Amniotic epithelial cell (primary cell): ENCODE data around the gene IRF1.
"Not testable (repeated sequence)": the region's sequence is repeated elsewhere in the genome, so short reads cannot be mapped to it uniquely, and the experiment has no call there.

Experiments
- DNase-seq: peaks from one replicate; pipeline ENCODE4 v3.0.0-alpha.2; 2010; ENCODE audit warnings: low read depth

IRF1 gene

DNA sequence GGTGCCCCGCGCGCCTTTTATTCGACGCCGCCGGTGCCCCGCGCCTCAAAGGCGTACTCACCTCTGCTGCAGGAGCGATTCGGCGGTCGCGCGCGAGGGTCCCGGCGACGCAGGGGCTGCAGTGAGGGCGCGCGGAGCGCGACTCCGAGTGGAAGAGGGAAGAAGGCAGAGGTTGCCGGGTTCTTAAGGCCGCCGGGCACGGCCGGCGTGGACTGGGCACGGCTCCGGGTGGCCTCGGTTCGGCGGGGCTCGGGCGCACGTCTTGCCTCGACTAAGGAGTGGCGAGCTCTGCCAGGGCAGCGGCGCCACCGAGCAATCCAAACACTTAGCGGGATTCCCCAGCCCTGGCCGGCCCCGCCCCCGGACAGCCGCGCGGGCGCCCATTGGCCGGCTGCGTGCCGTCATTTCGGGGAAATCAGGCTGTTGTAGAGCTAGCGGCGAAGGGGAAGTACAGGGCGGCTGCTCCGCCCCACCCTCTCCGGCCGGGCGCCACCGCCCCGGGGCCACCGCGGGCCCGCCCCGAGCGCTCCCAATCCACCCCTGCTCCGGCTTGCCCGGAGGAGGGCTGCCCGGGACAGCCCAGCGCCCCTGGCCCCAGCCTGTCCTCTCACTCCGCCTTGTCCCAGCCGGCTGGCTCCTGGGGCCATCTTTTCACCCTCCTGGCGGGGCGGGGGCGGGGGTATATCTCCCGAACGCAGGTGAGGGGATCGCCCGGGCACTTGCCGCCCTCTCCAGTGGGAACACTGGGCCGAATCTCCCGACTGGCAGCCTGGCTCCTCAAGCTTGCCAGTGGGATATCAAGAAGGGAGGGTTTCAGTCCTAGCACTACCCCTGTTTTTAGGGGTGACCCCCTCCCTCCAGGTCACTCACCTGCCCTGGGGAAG, at the start of gene IRF1:
IRF1 (minus strand) TSS at position 290 of the 884 bp plus-strand sequence. CDS start 1,295 bp downstream, outside the sequence.
- peak; percentile 93 for DNase-seq

- DNase-seq = no peak
Observed at GRCh38 chr5:132540149-132540548, 49.6 kb upstream of the IRF1 start.

DNA sequence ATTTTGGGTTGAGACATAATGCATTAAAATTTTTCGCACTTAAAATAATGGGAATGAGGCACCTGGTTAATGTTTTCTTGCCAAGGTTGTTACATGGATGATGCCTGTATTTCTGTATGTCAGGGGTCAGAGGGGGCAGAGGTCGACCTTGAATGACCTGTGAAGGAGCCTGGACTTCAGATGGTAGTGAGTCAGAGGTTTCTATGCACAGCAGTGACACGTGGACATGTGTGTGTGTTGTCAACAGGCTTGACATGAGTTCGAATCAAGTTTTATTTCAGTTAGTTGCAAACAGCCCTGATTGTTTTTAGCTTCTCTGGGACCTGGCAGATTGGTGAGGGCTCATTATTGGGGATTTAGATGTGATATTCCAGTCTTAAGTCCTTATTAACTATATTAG, 49.1 kb upstream of the IRF1 start:
- no peak for DNase-seq

GRCh38 chr5:132530946-132531345, 40.4 kb upstream of the IRF1 start:
- DNase-seq = no peak

DNA sequence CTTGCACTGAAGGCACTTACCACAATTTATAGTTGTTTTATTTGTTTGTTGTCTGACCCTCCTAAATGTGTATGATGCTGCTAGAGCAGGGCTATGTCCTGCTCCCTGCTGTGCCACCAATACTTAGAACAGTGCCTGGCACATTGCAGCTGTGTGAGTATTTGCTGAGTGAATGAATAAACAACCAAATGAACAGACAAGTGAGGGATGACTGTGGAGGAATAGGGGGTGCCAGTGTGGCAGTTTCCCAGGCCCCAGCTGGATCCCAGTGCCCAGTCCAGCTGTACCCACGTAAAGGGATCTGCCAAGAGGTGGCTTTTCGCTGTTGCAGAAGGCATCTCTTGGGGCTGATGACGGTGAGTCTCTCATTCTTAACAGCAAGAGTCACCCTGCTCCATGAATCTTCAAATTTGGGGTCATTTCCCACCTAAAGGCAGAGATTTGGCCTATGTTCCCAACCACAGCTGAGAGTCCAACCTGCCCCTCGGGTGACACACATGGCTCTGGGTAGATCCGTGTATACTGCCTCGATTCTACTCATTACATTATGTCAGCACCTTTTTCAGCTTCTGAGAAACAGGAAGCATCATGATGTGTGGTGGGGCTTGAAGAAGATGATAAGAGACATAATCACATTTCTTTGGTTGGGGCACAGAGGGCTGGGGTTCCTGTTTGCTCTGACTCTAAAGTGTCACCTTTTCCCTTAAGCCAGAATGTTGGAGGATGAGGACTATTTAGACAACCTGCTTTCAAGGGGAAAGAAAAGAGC, 38.5 kb upstream of the IRF1 start:
- no peak for DNase-seq

- no peak for DNase-seq
Observed at GRCh38 chr5:132528021-132528420, 37.4 kb upstream of the IRF1 start.

DNA sequence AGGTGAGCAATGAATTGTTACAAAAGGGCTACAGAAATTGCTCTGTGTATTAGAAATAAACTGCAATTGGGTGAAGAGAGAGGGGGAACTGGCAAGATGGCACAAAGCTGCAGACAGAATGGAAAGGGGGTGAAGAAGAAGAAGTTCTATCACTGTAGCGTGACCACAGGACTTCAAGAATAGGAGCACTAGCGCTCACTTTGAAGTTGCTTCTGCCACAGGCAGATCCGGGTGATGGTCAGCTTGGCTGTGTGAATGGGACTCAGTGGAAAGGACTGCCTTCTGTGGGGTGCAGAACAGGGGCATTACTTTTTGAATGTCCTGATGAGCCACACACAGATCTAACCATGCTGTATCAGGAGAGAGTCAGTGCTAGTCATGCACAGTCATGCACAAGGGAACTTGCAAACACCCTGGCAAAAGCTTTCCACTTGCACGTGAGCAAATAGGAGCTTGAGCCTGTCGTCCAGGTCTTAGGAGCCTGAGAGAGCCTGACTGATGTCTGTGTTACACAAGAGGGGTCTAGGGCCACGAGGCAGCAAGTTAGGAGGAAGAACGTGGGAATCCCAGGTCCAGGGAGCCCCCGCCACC, 36.5 kb upstream of the IRF1 start:
- peak; percentile 4 for DNase-seq

- DNase-seq = peak; percentile 45
Observed at GRCh38 chr5:132526290-132526973, 35.9 kb upstream of the IRF1 start.

DNA sequence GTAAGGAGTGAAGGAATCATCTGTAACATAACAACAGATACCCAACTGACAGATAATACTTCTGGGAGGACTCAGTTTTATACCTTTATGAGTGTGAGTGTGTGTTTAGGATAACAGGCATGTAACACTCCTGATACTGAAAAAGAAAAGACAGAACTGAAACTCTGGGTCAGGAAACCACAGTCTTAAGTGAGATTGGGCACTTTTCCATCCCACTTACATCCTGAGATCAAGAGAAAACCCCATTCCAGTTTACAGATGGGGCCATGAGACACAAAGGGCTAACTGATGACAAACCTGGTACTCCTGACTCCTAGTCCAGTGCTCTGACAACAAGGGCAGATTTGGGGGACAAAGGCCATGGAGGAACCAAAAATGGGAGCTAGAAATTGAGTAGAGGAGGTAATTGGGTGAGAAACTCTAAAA, 34.7 kb upstream of the IRF1 start:
- no peak for DNase-seq

DNA sequence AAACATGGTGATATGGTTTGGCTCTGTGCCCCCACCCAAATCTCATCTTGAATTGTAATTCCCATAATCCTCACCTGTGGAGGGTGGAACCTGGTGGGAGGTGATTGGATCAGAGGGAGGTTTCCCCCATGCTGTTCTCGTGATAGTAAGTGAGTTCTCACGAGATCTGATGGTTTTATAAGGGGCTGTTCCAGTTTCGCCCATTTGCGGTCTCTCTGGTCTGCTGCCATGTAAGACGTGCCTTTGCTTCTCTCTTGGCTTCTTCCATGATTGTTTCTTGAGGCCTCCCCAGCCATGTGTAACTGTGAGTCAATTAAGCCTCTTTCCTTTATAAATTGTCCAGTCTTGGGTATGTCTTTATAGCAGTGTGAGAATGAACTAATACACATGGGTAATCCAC, 34.3 kb upstream of the IRF1 start:
- DNase-seq = not testable (repeated sequence)

- not testable (repeated sequence) for DNase-seq
Observed at GRCh38 chr5:132522067-132522466, 31.5 kb upstream of the IRF1 start.

DNA sequence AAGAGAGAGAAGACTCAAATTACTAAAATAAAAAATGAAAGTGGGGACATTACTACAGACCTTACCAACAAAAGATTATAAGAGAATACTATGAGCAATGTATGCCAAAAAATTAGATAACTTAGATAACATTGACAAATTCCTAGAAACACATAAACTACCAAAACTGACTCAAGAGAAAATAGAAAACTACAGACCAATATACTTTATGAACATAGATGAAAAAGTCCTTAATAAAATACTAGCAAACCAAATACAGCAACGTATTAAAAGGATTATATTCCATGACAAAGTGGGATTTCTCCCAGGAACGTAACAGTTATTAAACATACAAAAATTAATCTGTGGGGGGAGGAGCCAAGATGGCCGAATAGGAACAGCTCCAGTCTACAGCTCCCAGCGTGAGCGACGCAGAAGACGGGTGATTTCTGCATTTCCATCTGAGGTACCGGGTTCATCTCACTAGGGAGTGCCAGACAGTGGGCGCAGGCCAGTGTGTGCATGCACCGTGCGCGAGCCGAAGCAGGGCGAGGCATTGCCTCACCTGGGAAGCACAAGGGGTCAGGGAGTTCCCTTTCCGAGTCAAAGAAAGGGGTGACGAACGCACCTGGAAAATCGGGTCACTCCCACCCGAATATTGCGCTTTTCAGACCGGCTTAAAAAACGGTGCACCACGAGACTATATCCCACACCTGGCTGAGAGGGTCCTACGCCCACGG, 23.2 kb upstream of the IRF1 start:
- DNase-seq = not testable (repeated sequence)

- DNase-seq = peak; percentile 98
Observed at GRCh38 chr5:132510076-132510475, 19.5 kb upstream of the IRF1 start.

DNA sequence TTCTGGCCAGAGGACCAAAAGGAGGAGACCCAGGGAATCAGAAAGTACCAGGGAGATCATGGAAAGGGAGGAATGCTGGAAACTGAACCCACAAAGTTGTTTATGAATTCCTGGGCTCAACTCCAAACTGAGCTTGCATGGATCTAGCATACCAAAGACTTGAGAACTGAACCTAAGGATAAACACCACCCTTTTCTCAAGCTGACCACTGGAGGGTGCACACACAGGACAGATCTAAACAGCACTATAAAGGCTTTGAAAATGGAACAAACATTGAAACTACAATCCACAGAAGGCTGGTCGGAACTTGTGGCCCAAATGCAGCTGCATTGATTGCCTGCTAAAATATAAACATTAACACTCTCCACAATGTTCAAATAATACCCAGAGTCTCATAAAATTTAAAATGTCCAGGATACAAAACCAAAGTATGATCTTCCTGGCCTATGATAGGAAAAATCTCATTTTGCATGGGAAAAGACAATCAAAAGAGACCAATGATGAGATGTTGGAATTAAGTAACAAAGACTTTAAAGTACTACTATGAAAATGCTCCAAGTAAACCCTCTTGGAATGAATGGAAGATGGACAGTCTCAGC, 15.6 kb upstream of the IRF1 start:
- DNase-seq = peak; percentile 98

DNA sequence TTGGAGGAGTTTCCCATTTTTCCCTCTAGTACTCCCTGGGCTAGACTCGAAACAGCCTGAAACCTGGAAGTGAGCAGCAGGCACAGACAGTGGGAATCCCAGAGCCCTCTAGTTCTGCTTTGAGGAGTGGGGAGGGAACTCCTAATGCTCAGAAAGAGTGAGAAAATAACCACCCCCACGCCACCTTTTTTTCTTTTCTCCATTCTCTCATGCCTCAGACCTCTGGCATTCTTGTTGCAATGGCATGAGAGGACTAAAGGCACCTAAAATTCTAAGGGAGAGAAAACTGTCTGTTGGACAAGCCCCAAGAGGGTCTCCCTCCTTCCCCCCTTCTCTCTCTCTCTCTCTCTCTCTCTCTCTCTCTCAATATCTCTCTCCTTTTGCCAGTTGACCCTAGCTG, 15.1 kb upstream of the IRF1 start:
- DNase-seq = peak; percentile 49

- DNase-seq = no peak
Observed at GRCh38 chr5:132504746-132505145, 14.2 kb upstream of the IRF1 start.

GRCh38 chr5:132503244-132503643, 12.7 kb upstream of the IRF1 start:
- DNase-seq = no peak

GRCh38 chr5:132501961-132502931, 11.7 kb upstream of the IRF1 start:
- peak; percentile 56 for DNase-seq

DNA sequence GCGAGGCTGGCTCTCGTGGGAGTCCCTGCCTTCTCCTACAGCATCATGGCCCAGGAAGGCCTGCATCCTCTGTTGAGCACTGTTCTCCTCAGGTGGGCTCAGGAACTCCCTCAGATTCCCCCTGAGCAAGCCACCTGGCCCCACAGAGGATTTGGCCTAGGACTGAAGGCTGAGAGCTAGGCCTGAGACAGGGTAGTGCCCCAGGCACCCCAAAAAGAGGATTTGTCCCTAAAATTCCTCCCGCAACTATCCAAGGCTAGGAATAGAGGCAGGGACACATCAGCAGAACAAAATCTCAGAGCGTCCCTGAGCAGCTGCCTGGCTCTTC, 11.0 kb upstream of the IRF1 start:
- no peak for DNase-seq
